NT2/D1 (cell line): ENCODE data around the gene MADD.

Experiments
- SUZ12 ChIP-seq: IDR thresholded peaks from 2 replicates; pipeline ENCODE4 v1.6.1; 2011; ENCODE audit not compliant: insufficient read length, insufficient read depth; ENCODE audit errors: extremely low read depth
- YY1 ChIP-seq: IDR thresholded peaks from 2 replicates; pipeline ENCODE4 v1.6.1; 2011; ENCODE audit not compliant: insufficient read length, insufficient read depth
- ZNF274 ChIP-seq: IDR thresholded peaks from 2 replicates; pipeline ENCODE4 v1.6.1; 2011; ENCODE audit warnings: mild to moderate bottlenecking, low read depth, low read length

GRCh38 chr11:47345890-47346563, 76.1 kb downstream of the MADD start:
- TF ChIP-seq SUZ12 (no peak), YY1 (no peak), ZNF274 (no peak)
